HEK293T (cell line): ENCODE data around the gene PIGU.
"Not testable (repeated sequence)": the region's sequence is repeated elsewhere in the genome, so short reads cannot be mapped to it uniquely, and the experiment has no call there.

ENCODE experiments used
- ARNT ChIP-seq: fragments of 450-650 bp; IDR thresholded peaks from 2 replicates; pipeline ENCODE4 v1.6.1; 2017; ENCODE audit warnings: mild to moderate bottlenecking
- BHLHE40 ChIP-seq: fragments of 450-650 bp; IDR thresholded peaks from 2 replicates; pipeline ENCODE4 v1.6.1; 2016; ENCODE audit warnings: mild to moderate bottlenecking, moderate library complexity, borderline replicate concordance
- ELF4 ChIP-seq: fragments of 450-650 bp; IDR thresholded peaks from 2 replicates; pipeline ENCODE4 v1.6.1; 2017; ENCODE audit warnings: antibody characterized with exemption
- FOXA1 ChIP-seq: fragments of 450-650 bp; IDR thresholded peaks from 2 replicates; pipeline ENCODE4 v1.6.1; 2016; ENCODE audit warnings: mild to moderate bottlenecking
- FOXK2 ChIP-seq: fragments of 450-650 bp; IDR thresholded peaks from 2 replicates; pipeline ENCODE4 v1.6.1; 2016; ENCODE audit warnings: mild to moderate bottlenecking
- FOXM1 ChIP-seq: fragments of 450-650 bp; IDR thresholded peaks from 2 replicates; pipeline ENCODE4 v1.6.1; 2017; ENCODE audit warnings: mild to moderate bottlenecking, borderline replicate concordance
- L3MBTL2 ChIP-seq: fragments of 450-650 bp; conservative IDR thresholded peaks from 2 replicates; pipeline ENCODE4 v1.6.1; 2016; ENCODE audit warnings: mild to moderate bottlenecking
- NFRKB ChIP-seq: fragments of 450-650 bp; IDR thresholded peaks from 2 replicates; pipeline ENCODE4 v1.6.1; 2016; ENCODE audit warnings: mild to moderate bottlenecking, moderate library complexity
- SP1 ChIP-seq: fragments of 450-650 bp; IDR thresholded peaks from 2 replicates; pipeline ENCODE4 v1.6.1; 2017
- SUZ12 ChIP-seq: fragments of 450-650 bp; IDR thresholded peaks from 2 replicates; pipeline ENCODE4 v1.6.1; 2016; ENCODE audit warnings: mild to moderate bottlenecking
- ZNF384 ChIP-seq: fragments of 450-650 bp; IDR thresholded peaks from 2 replicates; pipeline ENCODE4 v1.6.1; 2016
- TF ChIP-seq, protein P1 (sequence below): fragments of 450-650 bp; IDR thresholded peaks from 2 replicates; pipeline ENCODE4 v1.6.1; 2016

DNA sequence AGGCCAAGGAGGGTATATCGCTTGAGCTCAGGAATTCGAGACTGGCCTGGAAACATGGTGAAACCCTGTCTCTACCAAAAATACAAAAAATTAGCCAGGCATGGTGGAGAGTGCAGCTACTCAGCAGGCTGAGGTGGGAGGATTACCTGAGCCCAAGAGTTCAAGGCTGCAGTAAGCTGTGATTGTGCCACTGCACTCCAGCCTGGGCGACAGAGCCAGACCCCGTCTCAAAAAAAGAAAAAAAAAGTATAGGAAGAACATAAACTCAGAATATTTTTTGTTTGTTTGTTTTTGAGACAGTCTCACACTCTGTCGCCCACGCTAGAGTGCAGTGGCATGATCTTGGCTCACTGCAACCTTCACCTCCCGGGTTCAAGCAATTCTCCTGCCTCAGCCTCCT, 12.1 kb downstream of the PIGU start:
- TF ChIP-seq SP1, FOXK2, FOXM1, NFRKB, SUZ12, BHLHE40, FOXA1, ARNT, ZNF384, L3MBTL2, ELF4: not testable (repeated sequence)
- TF ChIP-seq, protein P1, sequence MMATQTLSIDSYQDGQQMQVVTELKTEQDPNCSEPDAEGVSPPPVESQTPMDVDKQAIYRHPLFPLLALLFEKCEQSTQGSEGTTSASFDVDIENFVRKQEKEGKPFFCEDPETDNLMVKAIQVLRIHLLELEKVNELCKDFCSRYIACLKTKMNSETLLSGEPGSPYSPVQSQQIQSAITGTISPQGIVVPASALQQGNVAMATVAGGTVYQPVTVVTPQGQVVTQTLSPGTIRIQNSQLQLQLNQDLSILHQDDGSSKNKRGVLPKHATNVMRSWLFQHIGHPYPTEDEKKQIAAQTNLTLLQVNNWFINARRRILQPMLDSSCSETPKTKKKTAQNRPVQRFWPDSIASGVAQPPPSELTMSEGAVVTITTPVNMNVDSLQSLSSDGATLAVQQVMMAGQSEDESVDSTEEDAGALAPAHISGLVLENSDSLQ, result not testable (repeated sequence)
